SJSA1 (cell line): ENCODE data around the gene SHISA6. TPM values are rescaled to one million over a fixed set of nuclear protein-coding genes. Genes with fewer than 3 reads are reported as not detected.

Experiments
- DNase-seq, 2 experiments: peaks; one replicate each; pipeline ENCODE4 v3.0.0-alpha.2; 2015 to 2020; ENCODE audit warnings: low spot score in 2 of 2, low read depth in 1 of 2
- H3K27ac ChIP-seq: fragments of 250-450 bp; sonication (Bioruptor Pico); 2 replicates; pipeline ENCODE4 v1.5.1; 2020; ENCODE audit warnings: mild to moderate bottlenecking, moderate library complexity
- H3K27me3 ChIP-seq: fragments of 250-450 bp; sonication (Bioruptor Pico); replicated peaks from 2 replicates; pipeline ENCODE4 v1.5.1; 2020; ENCODE audit warnings: mild to moderate bottlenecking, moderate library complexity
- H3K36me3 ChIP-seq: fragments of 250-450 bp; sonication (Bioruptor Pico); 2 replicates; pipeline ENCODE4 v1.5.1; 2020; ENCODE audit warnings: mild to moderate bottlenecking
- H3K4me1 ChIP-seq: fragments of 250-450 bp; sonication (Bioruptor Pico); replicated peaks from 2 replicates; pipeline ENCODE4 v1.6.1; 2021; ENCODE audit warnings: mild to moderate bottlenecking
- H3K4me3 ChIP-seq: fragments of 250-450 bp; sonication (Bioruptor Pico); 2 replicates; pipeline ENCODE4 v1.5.1; 2020; ENCODE audit warnings: mild to moderate bottlenecking
- H3K9me3 ChIP-seq: fragments of 250-450 bp; sonication (Bioruptor Pico); replicated peaks from 2 replicates; pipeline ENCODE4 v1.5.1; 2020; ENCODE audit warnings: mild to moderate bottlenecking
- total RNA-seq: library from RNA; depleted of rRNA; stranded (reverse); fragments of >200 nt; shearing (Covaris generic); gene quantifications from 2 replicates; pipeline ENCODE4 v1.2.3, GENCODE V29; 2014

The SHISA6 gene
- total RNA-seq, 1 experiment from 2014 or later: 0.05 TPM

GRCh38 chr17:11406716-11407115 is 165.7 kb downstream of the SHISA6 start:
- H3K36me3 ChIP-seq: no peaks in the 10 kb centered on the region
- no peaks in the 10 kb centered on the region for H3K27me3 ChIP-seq
- DNase-seq: no peak
- H3K4me3 ChIP-seq: no peak overlapping the region
- no peak overlapping the region for H3K27ac ChIP-seq
- H3K4me1 ChIP-seq: no peaks in the 10 kb centered on the region
- peaks cover 3% of the 10 kb centered on the region; the same call in 1 of the 2 replicates for H3K9me3 ChIP-seq

GRCh38 chr17:11412654-11413053 is 171.6 kb downstream of the SHISA6 start:
- no peaks in the 10 kb centered on the region for H3K27me3 ChIP-seq
- no peak overlapping the region for H3K27ac ChIP-seq
- no peaks in the 10 kb centered on the region for H3K4me1 ChIP-seq
- H3K4me3 ChIP-seq: no peak overlapping the region
- peaks cover 3% of the 10 kb centered on the region; the same call in 1 of the 2 replicates for H3K9me3 ChIP-seq
- DNase-seq: no peak
- H3K36me3 ChIP-seq: no peaks in the 10 kb centered on the region

- H3K4me1 ChIP-seq: no peaks in the 10 kb centered on the region
- H3K27me3 ChIP-seq: no peaks in the 10 kb centered on the region
- no peak for DNase-seq
- no peak overlapping the region for H3K4me3 ChIP-seq
- H3K27ac ChIP-seq: no peak overlapping the region
- no peaks in the 10 kb centered on the region; the same call in 1 of the 2 replicates for H3K9me3 ChIP-seq
- H3K36me3 ChIP-seq: no peaks in the 10 kb centered on the region
Measured at GRCh38 chr17:11418342-11418741, 177.3 kb downstream of the SHISA6 start.

- no peak for DNase-seq
- Histone ChIP-seq H3K4me3 (no peak overlapping the region), H3K9me3 (no peaks in the 10 kb centered on the region; the same call in 1 of the 2 replicates), H3K27me3 (no peaks in the 10 kb centered on the region), H3K36me3 (no peaks in the 10 kb centered on the region), H3K4me1 (no peaks in the 10 kb centered on the region), H3K27ac (no peak overlapping the region)
Measured at GRCh38 chr17:11430751-11431150, 189.7 kb downstream of the SHISA6 start.

GRCh38 chr17:11438673-11439072 is 197.7 kb downstream of the SHISA6 start:
- no peak overlapping the region for H3K4me3 ChIP-seq
- 0 out of 2 replicates have a peak, but pooled peaks cover 3% of the 10 kb centered on the region for H3K9me3 ChIP-seq
- H3K36me3 ChIP-seq: no peaks in the 10 kb centered on the region
- H3K27me3 ChIP-seq: no peaks in the 10 kb centered on the region
- no peaks in the 10 kb centered on the region for H3K4me1 ChIP-seq
- no peak overlapping the region for H3K27ac ChIP-seq
- no peak for DNase-seq

- DNase-seq: no peak
- Histone ChIP-seq H3K27me3 (no peaks in the 10 kb centered on the region), H3K27ac (no peak overlapping the region), H3K4me3 (no peak overlapping the region), H3K36me3 (no peaks in the 10 kb centered on the region), H3K9me3 (0 out of 2 replicates have a peak, but pooled peaks cover 3% of the 10 kb centered on the region), H3K4me1 (no peaks in the 10 kb centered on the region)
Measured at GRCh38 chr17:11441004-11441403, 200.0 kb downstream of the SHISA6 start.

- no peak for DNase-seq
- Histone ChIP-seq H3K9me3 (peaks cover 3% of the 10 kb centered on the region; the same call in 1 of the 2 replicates), H3K4me1 (no peaks in the 10 kb centered on the region), H3K4me3 (no peak overlapping the region), H3K36me3 (no peaks in the 10 kb centered on the region), H3K27me3 (no peaks in the 10 kb centered on the region), H3K27ac (no peak overlapping the region)
Measured at GRCh38 chr17:11446316-11446715, 205.3 kb downstream of the SHISA6 start.

- H3K36me3 ChIP-seq: no peaks in the 10 kb centered on the region
- no peak overlapping the region for H3K27ac ChIP-seq
- H3K4me3 ChIP-seq: no peak overlapping the region
- no peaks in the 10 kb centered on the region for H3K9me3 ChIP-seq
- H3K27me3 ChIP-seq: no peaks in the 10 kb centered on the region
- DNase-seq: no peak
- no peaks in the 10 kb centered on the region for H3K4me1 ChIP-seq
Measured at GRCh38 chr17:11454096-11454495, 213.1 kb downstream of the SHISA6 start.

- Histone ChIP-seq H3K27ac (no peak overlapping the region), H3K4me3 (no peak overlapping the region), H3K27me3 (no peaks in the 10 kb centered on the region), H3K9me3 (no peaks in the 10 kb centered on the region; the same call in 1 of the 2 replicates), H3K4me1 (no peaks in the 10 kb centered on the region), H3K36me3 (no peaks in the 10 kb centered on the region)
- DNase-seq: no peak
Measured at GRCh38 chr17:11458279-11458678, 217.3 kb downstream of the SHISA6 start.

- H3K4me3 ChIP-seq: no peak overlapping the region
- DNase-seq: no peak
- no peaks in the 10 kb centered on the region for H3K27me3 ChIP-seq
- H3K27ac ChIP-seq: no peak overlapping the region
- no peaks in the 10 kb centered on the region for H3K4me1 ChIP-seq
- no peaks in the 10 kb centered on the region; the same call in 1 of the 2 replicates for H3K9me3 ChIP-seq
- H3K36me3 ChIP-seq: no peaks in the 10 kb centered on the region
Measured at GRCh38 chr17:11459861-11460331, 218.9 kb downstream of the SHISA6 start.

GRCh38 chr17:11461993-11462548 is 221.1 kb downstream of the SHISA6 start:
- Histone ChIP-seq H3K27me3 (no peaks in the 10 kb centered on the region), H3K4me1 (no peaks in the 10 kb centered on the region), H3K27ac (no peak overlapping the region), H3K36me3 (no peaks in the 10 kb centered on the region), H3K4me3 (no peak overlapping the region), H3K9me3 (no peaks in the 10 kb centered on the region; the same call in 1 of the 2 replicates)
- DNase-seq: no peak

- no peaks in the 10 kb centered on the region for H3K4me1 ChIP-seq
- DNase-seq: no peak
- H3K4me3 ChIP-seq: no peak overlapping the region
- no peaks in the 10 kb centered on the region for H3K27me3 ChIP-seq
- H3K36me3 ChIP-seq: no peaks in the 10 kb centered on the region
- H3K27ac ChIP-seq: no peak overlapping the region
- H3K9me3 ChIP-seq: no peaks in the 10 kb centered on the region; the same call in 1 of the 2 replicates
Measured at GRCh38 chr17:11467639-11468038, 226.6 kb downstream of the SHISA6 start.

GRCh38 chr17:11485336-11486100 is 244.5 kb downstream of the SHISA6 start:
- H3K27ac ChIP-seq: no peak overlapping the region
- no peak for DNase-seq
- no peaks in the 10 kb centered on the region for H3K4me1 ChIP-seq
- no peaks in the 10 kb centered on the region for H3K36me3 ChIP-seq
- no peaks in the 10 kb centered on the region for H3K27me3 ChIP-seq
- no peak overlapping the region for H3K4me3 ChIP-seq
- peaks cover 2% of the 10 kb centered on the region; the same call in 1 of the 2 replicates for H3K9me3 ChIP-seq
